ENCODE data around the gene ZNF775. TPM values are rescaled to one million over a fixed set of nuclear protein-coding genes. Genes with fewer than 3 reads are reported as not detected.

ZNF775 gene
- total RNA-seq, 2 experiments from 2014 or later: 4.7 to 4.9 TPM

DNA sequence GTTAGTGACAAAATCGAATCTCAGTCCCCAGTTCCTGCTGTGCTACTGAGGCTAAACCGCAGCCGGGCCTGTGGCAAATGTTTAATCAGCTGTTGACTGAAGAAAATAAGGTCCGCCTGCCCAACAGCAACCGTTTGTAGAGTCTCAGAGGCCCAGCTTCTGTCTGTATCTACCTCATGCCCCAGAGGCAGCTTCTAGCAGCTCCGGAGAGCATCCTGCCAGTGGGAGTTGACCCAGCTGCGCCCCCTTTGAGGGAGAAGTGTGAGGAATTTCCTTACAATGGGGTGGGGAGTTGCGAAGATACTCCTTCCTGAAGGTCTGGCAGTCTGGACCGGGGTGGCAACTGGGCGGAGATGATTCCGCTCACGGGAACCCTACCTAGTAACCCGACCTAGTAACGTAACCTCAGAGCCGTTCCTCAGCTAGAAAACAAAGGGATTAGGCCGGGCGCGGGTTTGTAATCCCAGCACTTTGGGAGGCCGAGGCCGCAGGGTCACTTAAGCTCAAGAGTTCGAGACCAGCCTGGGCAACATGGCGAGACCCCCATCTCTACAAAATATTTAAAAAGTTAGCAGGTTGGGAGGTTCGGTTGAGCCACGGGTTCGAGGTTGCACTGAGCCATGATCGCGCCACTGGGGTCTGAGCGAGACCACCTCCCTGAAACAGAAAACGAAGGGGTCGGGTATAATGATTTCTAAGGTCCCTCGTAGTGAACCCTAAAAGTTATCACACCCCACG, 846 bp upstream of the ZNF775 start:
- ATAC-seq: no peak
- TF ChIP-seq CTCF (IDR thresholded peaks at IDR 0.05): no peak
- Mint-ChIP-seq H3K27ac (peak overlapping the region; percentile 70), H3K4me1 (ENCODE audit: low read depth) (peaks cover 53% of the 10 kb centered on the region), H3K27me3 (no peaks in the 10 kb centered on the region), H3K4me3 (peak overlapping the region; percentile 73), H3K9me3 (no peaks in the 10 kb centered on the region), H3K36me3 (ENCODE audit: low read depth) (peaks cover 14% of the 10 kb centered on the region)
- intact Hi-C loops (cut with micrococcal nuclease): no loop called here
- POLR2A ChIA-PET: interaction anchor here (0.9 to 2.3 kb wide), 5 partner anchors 10 to 28 kb away, joined by 4 to 26 read pairs (median 8); partner anchors contain the start of gene REPIN1
- DNase-seq: peak; percentile 77
- CTCF ChIA-PET: interaction anchor here (0.9 to 2.2 kb wide), 5 partner anchors 9 to 44 kb away, joined by 3 to 10 read pairs (median 4); partner anchors contain the start of gene REPIN1

GRCh38 chr7:150379441-150380379, 580 bp downstream of the ZNF775 start:
- ATAC-seq: peak; percentile 37
- H3K27ac Mint-ChIP-seq: peak overlapping the region; percentile 62
- peak overlapping the region; percentile 88 for H3K4me3 Mint-ChIP-seq

GRCh38 chr7:150380463-150380862, 1.3 kb downstream of the ZNF775 start:
- DNase-seq (no peak), ATAC-seq (no peak)
- no peak for TF ChIP-seq CTCF (IDR thresholded peaks at IDR 0.05)
- ChIA-PET POLR2A (interaction anchor here (1.9 kb wide), 1 partner anchor 27 kb away, joined by 7 read pairs; no protein-coding TSS in a partner anchor), CTCF (interaction anchor here (1.0 to 1.2 kb wide), 2 partner anchors 24 to 27 kb away, joined by 3 to 4 read pairs; no protein-coding TSS in a partner anchor)
- Mint-ChIP-seq H3K4me1 (ENCODE audit: low read depth) (peaks cover 37% of the 10 kb centered on the region), H3K27me3 (no peaks in the 10 kb centered on the region), H3K27ac (no peak overlapping the region), H3K9me3 (no peaks in the 10 kb centered on the region), H3K4me3 (peak overlapping the region; percentile 88), H3K36me3 (ENCODE audit: low read depth) (peaks cover 4% of the 10 kb centered on the region)
- intact Hi-C loops (cut with micrococcal nuclease): no loop called here

More at GRCh38 chr7:150379441-150380379, 580 bp downstream of the ZNF775 start:
- intact Hi-C loops (cut with micrococcal nuclease): no loop called here
- Mint-ChIP-seq H3K9me3 (no peaks in the 10 kb centered on the region), H3K36me3 (ENCODE audit: low read depth) (peaks cover 4% of the 10 kb centered on the region), H3K27me3 (no peaks in the 10 kb centered on the region), H3K4me1 (ENCODE audit: low read depth) (peaks cover 41% of the 10 kb centered on the region)
- DNase-seq: peak; percentile 30
- ChIA-PET POLR2A (interaction anchor here (1.9 to 2.3 kb wide), 4 partner anchors 11 to 27 kb away, joined by 7 to 26 read pairs (median 12); partner anchors contain the start of gene REPIN1), CTCF (interaction anchor here (1.0 to 1.7 kb wide), 3 partner anchors 24 to 27 kb away, joined by 3 to 10 read pairs (median 4); a partner anchor contains a TSS)
- no peak for TF ChIP-seq CTCF (IDR thresholded peaks at IDR 0.05)

- TF ChIP-seq CTCF (IDR thresholded peaks at IDR 0.05): no peak
- DNase-seq (no peak), ATAC-seq (no peak)
- H3K27me3 Mint-ChIP-seq: no peaks in the 10 kb centered on the region
- peaks cover 32% of the 10 kb centered on the region for H3K4me1 Mint-ChIP-seq (ENCODE audit: low read depth)
- no peak overlapping the region for H3K4me3 Mint-ChIP-seq
- ChIA-PET CTCF (no interaction called here), POLR2A (interaction anchor here (1.9 kb wide), 1 partner anchor 26 kb away, joined by 7 read pairs; no protein-coding TSS in a partner anchor)
- no peak overlapping the region for H3K27ac Mint-ChIP-seq
- H3K9me3 Mint-ChIP-seq: no peaks in the 10 kb centered on the region
- H3K36me3 Mint-ChIP-seq (ENCODE audit: low read depth): peaks cover 2% of the 10 kb centered on the region
- intact Hi-C loops (cut with micrococcal nuclease): no loop called here
These were observed 2.0 kb downstream of the ZNF775 start for GRCh38 chr7:150381096-150381495.
